ENCODE data around the gene PPEF2.

PPEF2 gene

GRCh38 chr4:75898536-75898935 lies 3.7 kb downstream of the PPEF2 start:
- H3K4me3 ChIP-seq (ENCODE audit: insufficient read depth, low read depth, low read length), result no peak overlapping the region
- H3K9me3 ChIP-seq (ENCODE audit: control insufficient read depth, low read length), result no peaks in the 10 kb centered on the region
- no peak overlapping the region for H3K27ac ChIP-seq (ENCODE audit: insufficient read depth, low read depth, low read length, poor library complexity, severe bottlenecking)
- H3K36me3 ChIP-seq (ENCODE audit: control insufficient read depth, insufficient read depth, low read length), result no peaks in the 10 kb centered on the region
- H3K4me1 ChIP-seq (ENCODE audit: control insufficient read depth, insufficient read depth, low read length), result no peaks in the 10 kb centered on the region
- no peaks in the 10 kb centered on the region for H3K27me3 ChIP-seq (ENCODE audit: control insufficient read depth, insufficient read depth, low read length, poor library complexity, severe bottlenecking)

DNA sequence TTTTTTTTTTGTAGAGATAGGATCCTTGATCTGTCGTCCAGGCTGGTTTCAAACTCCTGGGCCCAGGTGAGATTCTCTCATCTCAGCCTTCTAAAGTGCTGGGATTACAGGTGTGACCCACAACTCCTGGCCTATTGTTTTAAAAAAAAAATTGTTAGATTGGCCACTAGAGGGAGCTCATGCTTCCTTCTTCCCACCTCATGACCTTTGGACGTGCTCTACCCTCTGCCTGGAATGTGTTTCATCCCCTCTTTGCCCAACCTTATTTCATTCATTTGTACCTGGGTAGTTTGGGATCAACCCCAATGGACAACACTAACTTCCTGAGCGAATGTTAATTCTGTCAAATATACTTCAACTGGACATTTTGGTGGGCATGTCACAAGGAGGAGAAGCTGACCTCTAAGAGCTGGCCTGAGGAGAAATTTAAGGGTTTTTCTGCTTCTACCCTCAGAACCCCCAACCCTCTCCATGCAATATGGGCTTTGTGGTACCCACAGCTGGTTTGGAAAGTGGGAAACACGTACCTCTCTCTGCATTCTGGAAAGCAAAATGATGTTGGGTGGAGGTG lies 6.4 kb downstream of the PPEF2 start:
- 59 to 71% methylated on average over 4 of the region's 4 CpGs for WGBS, 2 experiments
- Histone ChIP-seq H3K4me1 (ENCODE audit: control insufficient read depth, insufficient read depth, low read length) (no peaks in the 10 kb centered on the region), H3K36me3 (ENCODE audit: control insufficient read depth, insufficient read depth, low read length) (no peaks in the 10 kb centered on the region), H3K4me3 (ENCODE audit: insufficient read depth, low read depth, low read length) (no peak overlapping the region), H3K9me3 (ENCODE audit: control insufficient read depth, low read length) (no peaks in the 10 kb centered on the region), H3K27ac (ENCODE audit: insufficient read depth, low read depth, low read length, poor library complexity, severe bottlenecking) (no peak overlapping the region), H3K27me3 (ENCODE audit: control insufficient read depth, insufficient read depth, low read length, poor library complexity, severe bottlenecking) (no peaks in the 10 kb centered on the region)

- 79% methylated on average over 3 of the region's 3 CpGs for WGBS, 2 experiments
- H3K4me1 ChIP-seq (ENCODE audit: control insufficient read depth, insufficient read depth, low read length), result no peaks in the 10 kb centered on the region
These were observed 9.7 kb downstream of the PPEF2 start for GRCh38 chr4:75892508-75892907.

GRCh38 chr4:75891611-75892010 lies 10.6 kb downstream of the PPEF2 start:
- Histone ChIP-seq H3K4me1 (ENCODE audit: control insufficient read depth, insufficient read depth, low read length) (no peaks in the 10 kb centered on the region), H3K36me3 (ENCODE audit: control insufficient read depth, insufficient read depth, low read length) (no peaks in the 10 kb centered on the region), H3K27me3 (ENCODE audit: control insufficient read depth, insufficient read depth, low read length, poor library complexity, severe bottlenecking) (no peaks in the 10 kb centered on the region), H3K27ac (ENCODE audit: insufficient read depth, low read depth, low read length, poor library complexity, severe bottlenecking) (no peak overlapping the region), H3K9me3 (ENCODE audit: control insufficient read depth, low read length) (no peaks in the 10 kb centered on the region), H3K4me3 (ENCODE audit: insufficient read depth, low read depth, low read length) (no peak overlapping the region)
- 95% methylated on average over 14 of the region's 14 CpGs for WGBS, 2 experiments

More at GRCh38 chr4:75892508-75892907, 9.7 kb downstream of the PPEF2 start:
- Histone ChIP-seq H3K4me3 (ENCODE audit: insufficient read depth, low read depth, low read length) (no peak overlapping the region), H3K9me3 (ENCODE audit: control insufficient read depth, low read length) (no peaks in the 10 kb centered on the region), H3K27me3 (ENCODE audit: control insufficient read depth, insufficient read depth, low read length, poor library complexity, severe bottlenecking) (no peaks in the 10 kb centered on the region), H3K36me3 (ENCODE audit: control insufficient read depth, insufficient read depth, low read length) (no peaks in the 10 kb centered on the region), H3K27ac (ENCODE audit: insufficient read depth, low read depth, low read length, poor library complexity, severe bottlenecking) (no peak overlapping the region)

DNA sequence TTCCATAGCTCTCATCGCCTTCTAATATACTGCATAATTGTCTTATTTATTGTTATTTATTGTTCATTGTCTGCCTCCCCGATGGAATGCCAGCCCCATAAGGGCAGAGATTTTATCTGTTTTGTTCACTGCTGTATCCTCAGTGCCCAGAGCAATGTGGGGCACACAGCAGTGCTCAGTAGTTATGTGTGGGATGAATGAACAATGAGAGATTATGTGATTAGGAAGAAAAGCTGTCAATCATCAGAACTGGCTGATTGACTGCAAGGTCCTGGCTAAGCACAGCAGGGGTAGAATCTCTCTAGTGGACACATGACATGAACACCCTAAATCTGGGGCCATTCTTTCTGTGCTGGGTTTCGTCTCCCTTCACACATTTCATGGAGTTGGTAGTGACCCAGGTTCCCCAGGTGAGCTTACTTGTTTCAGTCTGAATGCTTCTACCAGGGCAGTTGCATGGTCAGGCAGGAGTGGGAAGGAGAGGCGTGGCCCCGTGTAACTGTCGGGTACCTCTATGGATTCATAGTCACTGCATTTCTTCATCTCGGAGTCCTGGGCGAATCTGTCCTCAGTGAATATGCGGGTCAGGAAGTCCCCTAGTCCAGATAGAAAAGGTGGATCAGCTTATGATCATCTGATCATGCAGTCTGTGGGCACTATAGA lies 12.6 kb downstream of the PPEF2 start:
- H3K36me3 ChIP-seq (ENCODE audit: control insufficient read depth, insufficient read depth, low read length), result no peaks in the 10 kb centered on the region
- no peak overlapping the region for H3K27ac ChIP-seq (ENCODE audit: insufficient read depth, low read depth, low read length, poor library complexity, severe bottlenecking)
- H3K9me3 ChIP-seq (ENCODE audit: control insufficient read depth, low read length), result no peaks in the 10 kb centered on the region
- no peaks in the 10 kb centered on the region for H3K4me1 ChIP-seq (ENCODE audit: control insufficient read depth, insufficient read depth, low read length)
- no peak overlapping the region for H3K4me3 ChIP-seq (ENCODE audit: insufficient read depth, low read depth, low read length)
- 90% methylated on average over 8 to 9 of the region's 9 CpGs for WGBS, 2 experiments
- no peaks in the 10 kb centered on the region for H3K27me3 ChIP-seq (ENCODE audit: control insufficient read depth, insufficient read depth, low read length, poor library complexity, severe bottlenecking)

DNA sequence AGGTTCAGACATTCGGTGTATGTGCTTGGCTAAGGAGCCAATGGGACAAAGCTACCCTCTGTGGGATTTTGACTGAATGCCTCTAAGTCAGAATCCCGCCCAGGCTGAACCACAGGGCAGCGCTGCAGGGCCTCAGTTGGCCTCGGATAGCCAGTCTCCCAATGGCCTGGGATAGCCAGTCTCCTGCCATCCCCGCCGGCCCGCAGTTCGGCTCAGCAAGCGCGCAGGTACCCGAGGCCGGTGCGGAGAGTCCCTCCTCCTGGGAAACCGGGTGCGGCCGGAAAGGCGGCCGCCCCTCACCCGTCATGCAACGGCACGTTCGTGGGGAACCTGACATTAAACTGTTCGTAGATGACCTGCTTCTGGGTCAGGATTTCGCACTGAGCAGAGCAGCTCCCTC lies 16.1 kb downstream of the PPEF2 start:
- WGBS, 2 experiments, result 95 to 96% methylated on average over 24 of the region's 24 CpGs
- no peak overlapping the region for H3K4me3 ChIP-seq (ENCODE audit: insufficient read depth, low read depth, low read length)
- no peaks in the 10 kb centered on the region for H3K9me3 ChIP-seq (ENCODE audit: control insufficient read depth, low read length)
- H3K4me1 ChIP-seq (ENCODE audit: control insufficient read depth, insufficient read depth, low read length), result no peaks in the 10 kb centered on the region
- H3K27me3 ChIP-seq (ENCODE audit: control insufficient read depth, insufficient read depth, low read length, poor library complexity, severe bottlenecking), result no peaks in the 10 kb centered on the region
- no peak overlapping the region for H3K27ac ChIP-seq (ENCODE audit: insufficient read depth, low read depth, low read length, poor library complexity, severe bottlenecking)
- no peaks in the 10 kb centered on the region for H3K36me3 ChIP-seq (ENCODE audit: control insufficient read depth, insufficient read depth, low read length)

GRCh38 chr4:75881476-75881875 lies 20.8 kb downstream of the PPEF2 start:
- Histone ChIP-seq H3K9me3 (ENCODE audit: control insufficient read depth, low read length) (no peaks in the 10 kb centered on the region), H3K4me1 (ENCODE audit: control insufficient read depth, insufficient read depth, low read length) (peaks cover 8% of the 10 kb centered on the region), H3K27me3 (ENCODE audit: control insufficient read depth, insufficient read depth, low read length, poor library complexity, severe bottlenecking) (no peaks in the 10 kb centered on the region), H3K27ac (ENCODE audit: insufficient read depth, low read depth, low read length, poor library complexity, severe bottlenecking) (no peak overlapping the region), H3K36me3 (ENCODE audit: control insufficient read depth, insufficient read depth, low read length) (no peaks in the 10 kb centered on the region), H3K4me3 (ENCODE audit: insufficient read depth, low read depth, low read length) (no peak overlapping the region)
- WGBS, 2 experiments, result 83 to 91% methylated on average over 3 of the region's 3 CpGs

DNA sequence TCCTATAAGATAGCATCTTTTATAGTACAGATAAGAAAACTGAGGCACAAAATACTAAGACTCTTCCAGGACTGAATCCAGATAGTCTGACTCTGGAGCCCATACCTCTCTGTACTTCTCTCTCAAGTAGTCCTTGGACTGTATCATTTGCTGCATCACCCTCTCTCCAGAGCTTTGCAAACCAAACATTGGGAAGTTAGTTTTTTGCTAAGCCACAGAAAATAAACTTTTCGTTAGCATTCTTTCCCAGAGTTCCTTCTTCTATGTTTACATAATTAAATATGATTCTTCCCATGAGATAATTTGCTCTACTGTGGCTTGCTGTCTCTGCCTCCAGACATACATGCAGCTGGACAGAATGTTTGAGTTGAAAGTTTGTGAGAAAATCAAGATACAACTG lies 22.0 kb downstream of the PPEF2 start:
- Histone ChIP-seq H3K4me3 (ENCODE audit: insufficient read depth, low read depth, low read length) (no peak overlapping the region), H3K27me3 (ENCODE audit: control insufficient read depth, insufficient read depth, low read length, poor library complexity, severe bottlenecking) (no peaks in the 10 kb centered on the region), H3K36me3 (ENCODE audit: control insufficient read depth, insufficient read depth, low read length) (no peaks in the 10 kb centered on the region), H3K27ac (ENCODE audit: insufficient read depth, low read depth, low read length, poor library complexity, severe bottlenecking) (no peak overlapping the region), H3K9me3 (ENCODE audit: control insufficient read depth, low read length) (no peaks in the 10 kb centered on the region), H3K4me1 (ENCODE audit: control insufficient read depth, insufficient read depth, low read length) (peaks cover 8% of the 10 kb centered on the region)
- 100% methylated on average over 1 of the region's 1 CpG; no CpG with 5 or more reads in 1 of the 2 experiments for WGBS, 2 experiments

- Histone ChIP-seq H3K4me1 (ENCODE audit: control insufficient read depth, insufficient read depth, low read length) (peaks cover 8% of the 10 kb centered on the region), H3K27ac (ENCODE audit: insufficient read depth, low read depth, low read length, poor library complexity, severe bottlenecking) (peak overlapping the region; percentile 3), H3K27me3 (ENCODE audit: control insufficient read depth, insufficient read depth, low read length, poor library complexity, severe bottlenecking) (no peaks in the 10 kb centered on the region), H3K36me3 (ENCODE audit: control insufficient read depth, insufficient read depth, low read length) (no peaks in the 10 kb centered on the region), H3K9me3 (ENCODE audit: control insufficient read depth, low read length) (no peaks in the 10 kb centered on the region), H3K4me3 (ENCODE audit: insufficient read depth, low read depth, low read length) (no peak overlapping the region)
- 18 to 25% methylated on average over 6 of the region's 6 CpGs for WGBS, 2 experiments
These were observed 24.0 kb downstream of the PPEF2 start for GRCh38 chr4:75878246-75878756.

DNA sequence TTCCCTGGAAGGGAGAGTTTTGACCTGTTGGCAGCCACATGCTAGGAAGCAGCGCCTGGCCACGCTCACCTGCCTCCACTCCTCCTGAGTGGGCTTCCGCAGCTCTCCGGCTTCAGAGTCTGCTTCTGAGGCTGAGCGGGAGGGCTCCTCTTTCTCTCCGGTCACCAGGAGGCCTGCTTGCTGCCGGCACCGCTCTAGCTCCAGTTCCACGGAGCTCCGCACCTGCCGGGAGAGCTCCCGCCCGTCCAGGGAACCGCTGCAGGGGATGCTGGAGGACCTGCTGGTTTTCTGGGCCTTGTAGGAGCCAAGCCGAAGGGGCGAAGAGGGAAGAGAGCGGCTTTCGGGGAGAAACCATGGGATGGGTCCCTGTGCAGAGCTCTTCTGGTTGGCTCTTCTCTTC lies 26.0 kb downstream of the PPEF2 start:
- 85 to 88% methylated on average over 18 of the region's 18 CpGs for WGBS, 2 experiments
- no peaks in the 10 kb centered on the region for H3K36me3 ChIP-seq (ENCODE audit: control insufficient read depth, insufficient read depth, low read length)
- H3K4me1 ChIP-seq (ENCODE audit: control insufficient read depth, insufficient read depth, low read length), result peaks cover 8% of the 10 kb centered on the region
- H3K9me3 ChIP-seq (ENCODE audit: control insufficient read depth, low read length), result no peaks in the 10 kb centered on the region
- no peak overlapping the region for H3K4me3 ChIP-seq (ENCODE audit: insufficient read depth, low read depth, low read length)
- no peaks in the 10 kb centered on the region for H3K27me3 ChIP-seq (ENCODE audit: control insufficient read depth, insufficient read depth, low read length, poor library complexity, severe bottlenecking)
- H3K27ac ChIP-seq (ENCODE audit: insufficient read depth, low read depth, low read length, poor library complexity, severe bottlenecking), result no peak overlapping the region

Measured in ectodermal cell (in vitro differentiated cells).